A673 (cell line): Measurements from ENCODE around the gene RGR.

ENCODE experiments used
- EZH2 ChIP-seq: fragments of 200-600 bp; sonication (generic); IDR thresholded peaks from 2 replicates; pipeline ENCODE4 v1.6.1; 2017; ENCODE audit warnings: borderline replicate concordance, low read depth, mild to moderate bottlenecking, mixed read lengths, antibody characterized with exemption, low read length; ENCODE audit not compliant: poor library complexity, severe bottlenecking
- TF ChIP-seq, protein P1 (sequence below): fragments of 300-800, 200-600 bp; sonication (generic); conservative IDR thresholded peaks from 2 replicates; pipeline ENCODE4 v1.5.1; 2017; ENCODE audit warnings: low read depth, mild to moderate bottlenecking, antibody characterized with exemption, low read length, moderate library complexity, mixed read lengths

DNA sequence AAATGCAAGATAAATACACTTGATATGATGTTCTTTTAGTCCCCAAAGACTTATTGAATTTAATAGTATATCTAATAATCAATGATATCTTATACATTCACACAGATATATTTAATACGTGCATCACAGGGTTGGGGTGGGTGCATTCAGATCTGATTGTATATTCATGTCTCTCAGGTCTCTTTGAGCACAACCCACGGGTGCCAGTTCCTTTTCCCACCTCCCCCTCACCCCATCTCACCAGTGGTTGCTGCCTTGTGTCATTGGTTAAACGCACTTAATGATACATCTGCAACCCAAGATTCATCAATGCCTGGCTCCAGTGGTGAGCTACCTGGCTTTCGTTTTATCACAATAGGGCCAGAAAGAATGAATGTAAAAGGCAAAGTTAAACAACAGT lies 9.8 kb upstream of the RGR start:
- TF ChIP-seq, protein P1, sequence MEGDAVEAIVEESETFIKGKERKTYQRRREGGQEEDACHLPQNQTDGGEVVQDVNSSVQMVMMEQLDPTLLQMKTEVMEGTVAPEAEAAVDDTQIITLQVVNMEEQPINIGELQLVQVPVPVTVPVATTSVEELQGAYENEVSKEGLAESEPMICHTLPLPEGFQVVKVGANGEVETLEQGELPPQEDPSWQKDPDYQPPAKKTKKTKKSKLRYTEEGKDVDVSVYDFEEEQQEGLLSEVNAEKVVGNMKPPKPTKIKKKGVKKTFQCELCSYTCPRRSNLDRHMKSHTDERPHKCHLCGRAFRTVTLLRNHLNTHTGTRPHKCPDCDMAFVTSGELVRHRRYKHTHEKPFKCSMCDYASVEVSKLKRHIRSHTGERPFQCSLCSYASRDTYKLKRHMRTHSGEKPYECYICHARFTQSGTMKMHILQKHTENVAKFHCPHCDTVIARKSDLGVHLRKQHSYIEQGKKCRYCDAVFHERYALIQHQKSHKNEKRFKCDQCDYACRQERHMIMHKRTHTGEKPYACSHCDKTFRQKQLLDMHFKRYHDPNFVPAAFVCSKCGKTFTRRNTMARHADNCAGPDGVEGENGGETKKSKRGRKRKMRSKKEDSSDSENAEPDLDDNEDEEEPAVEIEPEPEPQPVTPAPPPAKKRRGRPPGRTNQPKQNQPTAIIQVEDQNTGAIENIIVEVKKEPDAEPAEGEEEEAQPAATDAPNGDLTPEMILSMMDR: no peak
- TF ChIP-seq EZH2: no peak
